Measurements from ENCODE around the gene IRF7.

DNA sequence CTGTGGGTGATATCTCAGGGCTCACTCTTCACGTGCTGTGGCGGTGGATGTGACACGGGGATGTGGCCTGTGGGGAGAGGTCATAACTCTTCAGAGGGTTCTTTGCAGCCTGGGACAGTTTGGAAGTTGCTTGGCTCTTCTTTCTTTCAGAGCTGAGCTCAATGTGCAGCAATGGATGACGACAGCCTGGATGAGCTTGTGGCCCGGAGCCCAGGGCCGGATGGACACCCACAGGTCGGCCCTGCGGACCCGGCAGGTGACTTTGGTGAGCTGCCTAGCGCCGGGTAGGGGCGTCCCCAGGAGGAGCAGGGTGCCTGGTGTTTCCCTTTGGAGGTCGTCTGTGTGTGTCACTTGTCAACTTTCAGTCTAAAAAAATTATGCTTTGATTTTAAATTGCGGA is 34.4 kb downstream of the IRF7 start:
- TF ChIP-seq, protein P1, sequence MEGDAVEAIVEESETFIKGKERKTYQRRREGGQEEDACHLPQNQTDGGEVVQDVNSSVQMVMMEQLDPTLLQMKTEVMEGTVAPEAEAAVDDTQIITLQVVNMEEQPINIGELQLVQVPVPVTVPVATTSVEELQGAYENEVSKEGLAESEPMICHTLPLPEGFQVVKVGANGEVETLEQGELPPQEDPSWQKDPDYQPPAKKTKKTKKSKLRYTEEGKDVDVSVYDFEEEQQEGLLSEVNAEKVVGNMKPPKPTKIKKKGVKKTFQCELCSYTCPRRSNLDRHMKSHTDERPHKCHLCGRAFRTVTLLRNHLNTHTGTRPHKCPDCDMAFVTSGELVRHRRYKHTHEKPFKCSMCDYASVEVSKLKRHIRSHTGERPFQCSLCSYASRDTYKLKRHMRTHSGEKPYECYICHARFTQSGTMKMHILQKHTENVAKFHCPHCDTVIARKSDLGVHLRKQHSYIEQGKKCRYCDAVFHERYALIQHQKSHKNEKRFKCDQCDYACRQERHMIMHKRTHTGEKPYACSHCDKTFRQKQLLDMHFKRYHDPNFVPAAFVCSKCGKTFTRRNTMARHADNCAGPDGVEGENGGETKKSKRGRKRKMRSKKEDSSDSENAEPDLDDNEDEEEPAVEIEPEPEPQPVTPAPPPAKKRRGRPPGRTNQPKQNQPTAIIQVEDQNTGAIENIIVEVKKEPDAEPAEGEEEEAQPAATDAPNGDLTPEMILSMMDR (IDR thresholded peaks at IDR 0.05; ENCODE audit: low read length): no peak
- no peak for TF ChIP-seq EZH2phosphoT487 (IDR thresholded peaks at IDR 0.05; ENCODE audit: low read length)
